Activated CD8-positive, alpha-beta T cell treated with anti-CD3 and anti-CD28 coated beads for 36 hours (primary cell): ENCODE data around the gene NXPH1. TPM values are rescaled to one million over a fixed set of nuclear protein-coding genes. Genes with fewer than 3 reads are reported as not detected.

Experiments used
- ATAC-seq: fragments of 200-7000 bp; cut with Tn5 transposase; one replicate; pipeline ENCODE4 v1.10.0; 2021; ENCODE audit warnings: mild to moderate bottlenecking, moderate library complexity
- CTCF ChIA-PET: fragments of 350-600 bp; sonication (Branson Sonifier 250); formaldehyde crosslinking; loops from one replicate; lab custom pipeline; 2021; ENCODE audit warnings: antibody characterized with exemption; lab: Charles Lee
- POLR2A ChIA-PET: fragments of 350-600 bp; sonication (Branson Sonifier 250); formaldehyde crosslinking; loops from one replicate; lab custom pipeline; 2021; ENCODE audit warnings: antibody characterized with exemption; lab: Charles Lee
- DNase-seq: peaks from one replicate; pipeline ENCODE4 v3.0.0-alpha.2; 2020
- H3K27ac Mint-ChIP-seq: one replicate; pipeline ENCODE4 v1.8.0; 2021; ENCODE audit warnings: mild to moderate bottlenecking, mixed read lengths
- H3K27me3 Mint-ChIP-seq: one replicate; pipeline ENCODE4 v1.8.0; 2021; ENCODE audit warnings: mixed read lengths
- H3K36me3 Mint-ChIP-seq: one replicate; pipeline ENCODE4 v1.8.0; 2021; ENCODE audit warnings: low read depth, mixed read lengths
- H3K4me1 Mint-ChIP-seq: one replicate; pipeline ENCODE4 v1.8.0; 2021; ENCODE audit warnings: low read depth, mixed read lengths
- H3K4me3 Mint-ChIP-seq: one replicate; pipeline ENCODE4 v1.8.0; 2021; ENCODE audit warnings: mild to moderate bottlenecking, moderate library complexity, mixed read lengths
- H3K9me3 Mint-ChIP-seq: one replicate; pipeline ENCODE4 v1.8.0; 2021; ENCODE audit warnings: mixed read lengths
- CTCF ChIP-seq: fragments of 200-600 bp; IDR thresholded peaks from one replicate; pipeline ENCODE4 v1.8.0; 2022; ENCODE audit warnings: antibody characterized with exemption, mild to moderate bottlenecking
- intact Hi-C: fragments of 100-400 bp; cut with micrococcal nuclease; formaldehyde crosslinking; loops from one replicate; pipeline ENCODE4 v1.10.0; 2022
- total RNA-seq, 2 experiments: library from RNA; stranded (reverse); gene quantifications; one replicate each; pipeline ENCODE4 v1.2.3, GENCODE V29; 2021

The NXPH1 gene
- total RNA-seq, 2 experiments from 2014 or later, result not detected

- no peak for DNase-seq
- Mint-ChIP-seq H3K4me3 (no peak overlapping the region), H3K27me3 (no peaks in the 10 kb centered on the region), H3K36me3 (no peaks in the 10 kb centered on the region), H3K27ac (no peak overlapping the region), H3K4me1 (no peaks in the 10 kb centered on the region), H3K9me3 (peaks cover 3% of the 10 kb centered on the region)
- intact Hi-C loops, result no loop called here
- TF ChIP-seq CTCF, result no peak
- POLR2A ChIA-PET, result no interaction called here
- no peak for ATAC-seq
- CTCF ChIA-PET, result no interaction called here
These were observed 204.7 kb downstream of the NXPH1 start for GRCh38 chr7:8638076-8638475.

- H3K36me3 Mint-ChIP-seq, result no peaks in the 10 kb centered on the region
- peaks cover 2% of the 10 kb centered on the region for H3K9me3 Mint-ChIP-seq
- no peaks in the 10 kb centered on the region for H3K4me1 Mint-ChIP-seq
- ATAC-seq (no peak), DNase-seq (no peak)
- TF ChIP-seq CTCF, result no peak
- no peak overlapping the region for H3K27ac Mint-ChIP-seq
- CTCF ChIA-PET, result no interaction called here
- H3K4me3 Mint-ChIP-seq, result no peak overlapping the region
- intact Hi-C loops, result no loop called here
- no peaks in the 10 kb centered on the region for H3K27me3 Mint-ChIP-seq
- POLR2A ChIA-PET, result no interaction called here
These were observed 206.3 kb downstream of the NXPH1 start for GRCh38 chr7:8639668-8640067.

GRCh38 chr7:8640671-8641070 lies 207.3 kb downstream of the NXPH1 start:
- intact Hi-C loops, result no loop called here
- Mint-ChIP-seq H3K4me1 (no peaks in the 10 kb centered on the region), H3K27me3 (no peaks in the 10 kb centered on the region), H3K4me3 (no peak overlapping the region), H3K36me3 (no peaks in the 10 kb centered on the region), H3K9me3 (no peaks in the 10 kb centered on the region), H3K27ac (no peak overlapping the region)
- DNase-seq (no peak), ATAC-seq (no peak)
- no peak for TF ChIP-seq CTCF
- ChIA-PET POLR2A (no interaction called here), CTCF (no interaction called here)

- Mint-ChIP-seq H3K36me3 (no peaks in the 10 kb centered on the region), H3K4me1 (no peaks in the 10 kb centered on the region), H3K9me3 (peaks cover 6% of the 10 kb centered on the region), H3K27me3 (no peaks in the 10 kb centered on the region), H3K4me3 (no peak overlapping the region), H3K27ac (no peak overlapping the region)
- ChIA-PET CTCF (no interaction called here), POLR2A (no interaction called here)
- intact Hi-C loops, result no loop called here
- DNase-seq (no peak), ATAC-seq (no peak)
- TF ChIP-seq CTCF, result no peak
These were observed 235.5 kb downstream of the NXPH1 start for GRCh38 chr7:8668627-8669500.

GRCh38 chr7:8669501-8669851 lies 236.1 kb downstream of the NXPH1 start:
- H3K27ac Mint-ChIP-seq, result no peak overlapping the region
- peaks cover 6% of the 10 kb centered on the region for H3K9me3 Mint-ChIP-seq
- ChIA-PET CTCF (no interaction called here), POLR2A (no interaction called here)
- ATAC-seq (no peak), DNase-seq (no peak)
- no peaks in the 10 kb centered on the region for H3K36me3 Mint-ChIP-seq
- intact Hi-C loops, result no loop called here
- no peaks in the 10 kb centered on the region for H3K27me3 Mint-ChIP-seq
- H3K4me3 Mint-ChIP-seq, result no peak overlapping the region
- TF ChIP-seq CTCF, result no peak
- H3K4me1 Mint-ChIP-seq, result no peaks in the 10 kb centered on the region
